HS-27A (cell line): Measurements from ENCODE around the gene ENPP6.
A peak's percentile ranks its signal among the peaks of the same experiment; 100 is the strongest.

Experiments
- DNase-seq: peaks from one replicate; pipeline ENCODE4 v3.0.0-alpha.2; 2012; ENCODE audit warnings: low read depth, missing footprints

The ENPP6 gene

DNA sequence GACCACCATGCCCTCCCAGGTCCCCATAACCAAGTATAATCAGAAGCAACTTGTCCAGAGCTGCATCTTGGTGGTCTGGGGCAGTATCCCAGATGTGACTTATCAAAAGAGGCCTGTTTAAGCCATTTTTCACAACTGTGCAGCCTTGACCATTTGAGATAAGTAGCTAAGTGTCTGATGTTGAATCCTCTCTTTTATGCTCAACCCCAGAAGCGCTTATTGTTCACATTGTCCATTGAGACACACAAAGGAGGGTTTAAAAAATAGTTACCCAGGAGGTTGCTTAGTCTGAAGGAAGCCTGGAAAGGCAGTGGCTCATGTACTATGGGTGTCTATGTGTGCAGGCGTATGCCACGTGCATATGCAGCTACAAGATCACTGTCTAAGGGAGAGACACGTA lies 27.0 kb downstream of the ENPP6 start:
- no peak for DNase-seq

- no peak for DNase-seq
These were observed 27.7 kb downstream of the ENPP6 start for GRCh38 chr4:184189966-184190365.

GRCh38 chr4:184188443-184189400 lies 29.0 kb downstream of the ENPP6 start:
- no peak for DNase-seq

DNA sequence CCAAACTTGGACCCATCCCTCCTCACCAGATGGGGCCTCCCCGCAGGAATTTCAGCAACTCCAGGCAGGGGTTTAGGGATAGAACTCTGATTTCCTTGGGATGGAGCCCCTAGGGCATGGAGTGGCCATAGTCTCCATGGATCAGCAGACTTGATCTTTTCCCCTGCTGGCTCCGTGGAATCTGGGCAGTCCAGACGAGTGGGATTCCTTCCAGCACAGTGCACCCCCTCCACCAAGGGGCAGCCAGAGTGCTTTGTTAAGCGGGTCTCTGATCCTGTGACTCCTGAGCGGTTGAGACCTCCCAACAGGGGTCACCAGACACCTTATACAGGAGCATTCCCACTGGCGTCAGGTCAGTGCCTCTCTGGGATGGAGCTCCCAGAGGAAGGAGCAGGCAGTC lies 40.4 kb downstream of the ENPP6 start:
- DNase-seq, result no peak

- no peak for DNase-seq
These were observed 42.8 kb downstream of the ENPP6 start for GRCh38 chr4:184174571-184175488.

GRCh38 chr4:184171011-184171410 lies 46.7 kb downstream of the ENPP6 start:
- peak; percentile 1 for DNase-seq

DNA sequence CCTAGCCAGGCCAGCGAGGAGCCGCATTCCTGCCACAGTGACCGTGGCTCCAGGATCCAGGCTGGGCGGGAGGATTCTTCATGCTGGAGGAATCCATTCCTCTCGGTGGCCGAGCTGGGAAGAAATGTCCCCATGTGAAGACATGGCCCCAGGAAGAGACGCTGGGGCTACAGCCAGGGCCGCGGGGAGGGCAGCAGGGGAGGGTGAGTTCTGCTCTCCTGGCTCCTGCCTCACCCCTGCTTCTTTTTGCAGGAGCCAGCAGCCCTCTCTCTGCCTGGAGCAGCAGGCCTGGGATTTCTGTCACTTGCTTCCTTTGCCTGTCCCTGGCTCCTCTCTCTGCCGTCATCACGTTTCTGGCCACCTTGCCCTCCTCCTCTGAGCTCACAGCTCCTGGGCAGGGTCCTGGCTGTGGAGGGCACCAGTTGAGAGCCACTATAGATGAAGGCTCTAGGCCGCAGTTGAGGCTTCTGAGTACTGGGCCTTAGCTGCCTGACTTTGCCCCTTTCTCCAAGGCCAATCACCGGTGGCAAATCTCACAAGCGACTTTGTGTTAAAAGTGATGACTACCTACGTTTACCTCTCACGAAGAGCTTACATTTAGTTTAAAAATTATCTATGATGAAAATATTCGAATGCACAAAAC lies 48.3 kb downstream of the ENPP6 start:
- DNase-seq, result no peak

DNA sequence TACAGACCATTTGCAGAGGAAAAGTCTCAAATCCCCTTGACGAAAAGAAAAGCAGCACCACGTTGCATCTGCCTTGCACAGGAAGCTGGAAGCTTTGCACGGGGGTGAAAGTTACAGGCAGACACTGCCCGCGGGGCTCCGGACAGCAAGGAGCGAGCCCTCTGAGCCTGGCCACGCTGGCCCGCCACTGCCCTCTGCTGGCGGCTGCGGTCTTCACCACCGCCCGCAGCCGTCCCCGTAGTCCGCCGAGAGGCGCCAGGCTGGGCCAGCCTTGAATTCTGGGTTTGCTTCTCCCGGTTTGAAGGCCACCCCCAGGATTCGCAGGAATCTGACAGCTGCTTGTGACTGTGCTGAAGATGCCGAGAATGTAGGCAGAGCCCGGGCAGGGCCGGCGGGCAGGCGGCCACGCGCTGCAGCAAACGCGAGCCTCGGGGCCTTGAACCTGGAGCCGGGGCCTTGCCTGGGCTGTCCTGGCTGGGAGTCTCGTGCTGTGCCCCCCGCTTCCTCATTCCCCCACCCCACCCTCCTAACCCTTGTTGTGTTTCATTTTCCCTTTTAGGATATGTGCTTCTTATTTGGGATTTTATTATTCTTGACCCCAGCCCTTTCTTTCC lies 49.2 kb downstream of the ENPP6 start:
- no peak for DNase-seq

DNA sequence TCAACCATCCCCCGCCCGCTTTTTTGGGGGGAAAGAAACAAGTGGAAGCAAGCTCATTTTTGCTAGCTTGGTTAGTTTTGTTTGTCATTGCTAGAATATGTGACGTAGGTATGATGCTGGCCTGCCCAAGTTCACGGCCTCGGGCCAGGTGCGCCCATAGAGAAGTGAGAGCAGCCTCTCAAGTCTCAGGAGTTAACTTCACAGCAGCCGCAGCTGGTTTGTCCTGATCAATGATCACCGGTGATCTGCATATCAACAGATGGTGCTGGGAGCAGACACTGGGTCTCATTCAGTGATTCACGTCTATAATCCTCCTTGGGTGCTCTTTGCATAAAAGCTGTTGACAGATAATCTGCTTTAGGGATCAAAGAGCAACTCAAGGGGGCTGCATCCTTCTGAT lies 50.1 kb downstream of the ENPP6 start:
- no peak for DNase-seq

DNA sequence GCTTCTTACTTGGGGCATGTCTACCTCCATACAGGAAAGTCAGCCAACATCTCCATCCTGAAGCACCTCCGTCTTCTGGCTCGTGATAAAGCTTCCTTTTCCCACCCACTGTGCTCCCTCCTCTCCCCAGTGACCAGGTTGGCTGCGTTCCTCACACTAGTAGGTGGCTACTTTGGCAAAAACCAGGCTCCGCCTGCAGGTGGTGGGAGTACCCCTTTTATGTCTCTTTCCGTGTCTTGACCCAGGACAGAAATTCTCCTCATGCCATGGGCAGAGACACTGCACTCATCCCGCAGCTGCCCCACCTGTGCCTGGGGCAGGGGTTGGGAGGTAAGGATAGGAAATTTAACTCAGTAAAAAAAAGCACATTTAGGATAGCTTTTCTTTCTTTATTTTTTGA lies 50.9 kb downstream of the ENPP6 start:
- no peak for DNase-seq

GRCh38 chr4:184165291-184165690 lies 52.4 kb downstream of the ENPP6 start:
- peak; percentile 1 for DNase-seq

DNA sequence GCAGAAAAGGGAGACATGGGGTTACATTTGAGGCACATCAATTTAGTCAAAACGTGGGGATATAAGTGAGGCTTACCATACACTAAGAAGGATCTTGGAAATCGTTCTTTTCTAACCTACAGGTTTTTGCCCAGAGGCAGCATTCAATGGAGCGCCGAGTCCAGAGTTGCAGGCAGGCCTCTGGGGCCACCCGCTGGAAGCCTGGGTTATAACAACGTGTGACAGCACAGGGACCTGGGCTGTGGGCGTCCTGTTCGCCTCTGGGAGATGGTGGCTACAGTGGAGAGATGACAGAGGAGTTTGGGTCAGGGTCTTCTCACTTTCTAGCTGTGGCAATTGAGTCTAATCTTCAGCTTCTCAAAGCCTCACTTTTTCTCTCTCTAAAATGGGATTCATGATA lies 53.9 kb downstream of the ENPP6 start:
- DNase-seq, result no peak

DNA sequence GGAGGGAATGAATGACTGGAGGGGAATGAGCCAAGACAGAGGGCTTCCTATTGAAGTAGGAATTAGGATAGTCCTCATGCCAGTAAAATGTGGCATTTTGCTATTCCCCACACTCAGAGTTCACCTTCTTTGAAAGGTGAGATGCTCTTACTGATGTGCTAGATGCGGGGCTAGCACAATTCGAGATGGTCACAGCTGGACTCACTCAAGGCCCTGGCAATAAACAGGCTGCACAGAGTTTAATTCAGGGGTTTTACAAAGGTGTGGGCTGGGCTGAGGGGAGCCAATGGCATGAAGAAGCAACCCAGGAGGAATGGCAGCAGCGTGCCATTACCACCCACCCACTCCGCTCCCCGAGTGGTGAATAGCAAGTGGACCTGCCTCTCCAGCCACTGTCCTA lies 55.1 kb downstream of the ENPP6 start:
- no peak for DNase-seq

- DNase-seq, result no peak
These were observed 60.4 kb downstream of the ENPP6 start for GRCh38 chr4:184157322-184157721.

DNA sequence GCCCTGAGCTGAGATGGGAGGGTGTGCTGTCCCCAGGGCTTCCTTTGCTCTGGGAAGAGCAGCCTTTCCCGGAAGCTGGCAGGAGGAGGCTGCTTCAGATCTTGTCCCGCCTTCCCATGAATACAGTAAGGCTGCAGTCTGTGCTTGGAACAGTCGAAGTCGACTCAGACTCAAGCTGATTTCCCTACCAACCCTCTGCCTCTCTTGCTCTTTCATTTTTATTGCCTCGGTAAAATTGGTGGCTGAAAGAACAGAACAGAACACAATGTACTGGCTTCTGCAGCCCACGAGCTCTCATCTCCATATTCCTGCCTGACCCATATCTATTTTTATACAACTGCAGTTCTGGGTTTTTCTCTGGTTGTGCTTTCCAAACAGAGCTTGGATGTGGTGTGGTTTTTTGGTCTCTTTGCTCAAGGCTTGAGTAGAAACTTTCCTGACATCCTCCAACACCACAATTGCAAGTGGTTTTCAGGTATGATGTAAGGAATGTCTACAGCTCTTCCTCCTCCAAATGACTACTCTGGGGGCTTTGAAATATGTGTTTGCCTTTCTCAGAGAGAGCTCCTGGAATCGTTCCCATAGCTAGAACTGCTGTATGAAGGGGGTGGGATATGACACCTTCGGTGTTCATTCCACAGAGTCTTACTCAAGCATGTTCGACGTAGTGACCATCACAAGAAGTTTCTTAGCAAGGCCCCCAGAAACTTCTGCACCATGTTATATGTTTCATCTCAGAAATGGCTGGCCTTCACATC lies 61.3 kb downstream of the ENPP6 start:
- DNase-seq, result no peak

GRCh38 chr4:184154199-184154598 lies 63.5 kb downstream of the ENPP6 start:
- DNase-seq, result no peak

GRCh38 chr4:184153781-184154180 lies 63.9 kb downstream of the ENPP6 start:
- no peak for DNase-seq

GRCh38 chr4:184151988-184152485 lies 65.6 kb downstream of the ENPP6 start:
- no peak for DNase-seq

DNA sequence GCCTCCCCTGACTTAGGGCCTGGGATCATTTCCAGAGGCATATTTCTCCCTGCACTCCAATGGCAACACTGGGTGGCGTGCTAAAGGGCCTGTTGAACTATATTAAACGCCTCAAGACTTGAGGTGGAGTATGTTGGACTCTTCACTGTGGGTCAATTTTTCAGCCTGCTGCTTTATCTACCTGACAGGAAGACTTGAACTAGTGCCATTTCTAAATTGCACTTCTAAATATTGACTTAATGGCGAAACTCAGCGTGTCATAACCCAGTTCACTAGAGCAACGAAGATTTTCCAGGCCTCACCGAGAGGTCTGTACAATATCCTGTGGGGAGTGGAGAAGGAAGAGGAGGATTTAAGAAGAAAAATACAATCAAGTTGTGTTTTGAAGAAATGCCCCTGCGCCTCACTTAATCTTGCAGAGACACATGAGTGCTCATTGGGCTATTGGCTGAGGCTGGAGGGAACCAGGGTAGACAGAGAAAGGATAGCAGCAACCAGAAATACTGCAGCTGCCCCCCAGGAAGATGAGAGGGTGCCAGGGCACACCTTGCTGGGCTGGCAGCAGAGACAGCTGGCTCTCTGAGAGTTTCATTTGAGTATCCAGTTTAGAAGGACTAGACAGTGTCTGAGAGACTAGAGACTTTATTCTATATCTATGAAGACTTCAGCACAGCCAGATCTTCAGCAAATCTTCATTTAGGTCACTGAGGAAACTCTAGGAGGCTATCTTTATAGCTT lies 67.4 kb downstream of the ENPP6 start:
- no peak for DNase-seq
